Karpas-422 (cell line): ENCODE data around the gene TCEA2. TPM values are rescaled to one million over a fixed set of nuclear protein-coding genes. Genes with fewer than 3 reads are reported as not detected.

Source experiments
- small RNA-seq: library from RNA; depleted of rRNA; stranded (forward); fragments of <200 nt; gene quantifications from one replicate; pipeline ENCODE3, GENCODE V24; 2014
- total RNA-seq: library from RNA; depleted of rRNA; stranded (reverse); fragments of >200 nt; shearing (Covaris generic); gene quantifications from 2 replicates; pipeline ENCODE4 v1.2.3, GENCODE V29; 2014; ENCODE audit warnings: low replicate concordance; rRNA removed

The TCEA2 gene
- total RNA-seq, 1 experiment from 2014 or later = 124 TPM

Small RNA genes within 50 kb of the gene (small RNA-seq; reads per million reads assigned to genes)
- not detected for gene AL355803.1
- gene MIR6813 = 0.12 reads per million

Other genes starting within 250 kb of the TCEA2 start
- gene ZBTB46, start 231.9 kb upstream of the TCEA2 start, total RNA-seq = 0.18 TPM in 1 of 2 replicates, not detected in the other
- gene ABHD16B, start 201.7 kb upstream of the TCEA2 start, total RNA-seq = not detected in 2 replicates
- 25.9 and 38.3 TPM in 2 replicates for gene TPD52L2, start 197.9 kb upstream of the TCEA2 start, total RNA-seq
- gene DNAJC5, start 168.1 kb upstream of the TCEA2 start, total RNA-seq = 22.9 and 28.5 TPM in 2 replicates
- gene UCKL1, start 106.8 kb upstream of the TCEA2 start, total RNA-seq = 32.3 and 35.3 TPM in 2 replicates
- 4.2 and 9.0 TPM in 2 replicates for gene ZNF512B, start 93.3 kb upstream of the TCEA2 start, total RNA-seq
- 11.7 and 13.0 TPM in 2 replicates for gene SAMD10, start 83.6 kb upstream of the TCEA2 start, total RNA-seq
- gene PRPF6, start 82.1 kb upstream of the TCEA2 start, total RNA-seq = 24.2 and 40.7 TPM in 2 replicates
- 0.45 and 1.8 TPM in 2 replicates for gene C20orf204, start 27.0 kb upstream of the TCEA2 start, total RNA-seq
- gene SOX18, start 13.6 kb upstream of the TCEA2 start, total RNA-seq = not detected in 2 replicates
- gene RGS19, start 16.3 kb downstream of the TCEA2 start, total RNA-seq = 172 and 272 TPM in 2 replicates
- 34.0 and 60.6 TPM in 2 replicates for gene OPRL1, start 16.9 kb downstream of the TCEA2 start, total RNA-seq
- gene LKAAEAR1, start 21.2 kb downstream of the TCEA2 start, total RNA-seq = not detected in 2 replicates
- gene NPBWR2, start 44.4 kb downstream of the TCEA2 start, total RNA-seq = 0.22 TPM in 1 of 2 replicates, not detected in the other
- 3.5 and 4.1 TPM in 2 replicates for gene MYT1, start 101.3 kb downstream of the TCEA2 start, total RNA-seq
- gene PCMTD2, start 192.6 kb downstream of the TCEA2 start, total RNA-seq = 60.0 and 92.7 TPM in 2 replicates